Neural cell (in vitro differentiated cells): Measurements from ENCODE around the gene NDUFAF4.

Source experiments
- CTCF ChIP-seq: fragments of 450-650 bp; IDR thresholded peaks from 2 replicates; pipeline ENCODE4 v1.5.1; 2014; ENCODE audit warnings: antibody characterized with exemption, mild to moderate bottlenecking, moderate library complexity; ENCODE audit not compliant: poor library complexity, severe bottlenecking
- EP300 ChIP-seq: fragments of 450-650 bp; conservative IDR thresholded peaks from 2 replicates; pipeline ENCODE4 v1.6.1; 2014; ENCODE audit warnings: antibody characterized with exemption, mild to moderate bottlenecking, moderate library complexity; ENCODE audit not compliant: poor library complexity, severe bottlenecking
- EZH2 ChIP-seq: fragments of 200-600, 300-800 bp; shearing (Covaris generic), sonication (generic); IDR thresholded peaks from 2 replicates; pipeline ENCODE4 v1.6.1; 2014; ENCODE audit warnings: antibody characterized with exemption, low read length, borderline replicate concordance, mild to moderate bottlenecking; ENCODE audit not compliant: insufficient read depth, poor library complexity, severe bottlenecking
- POLR2AphosphoS5 ChIP-seq: IDR thresholded peaks from 2 replicates; pipeline ENCODE4 v1.6.1; 2012

- no peak for TF ChIP-seq EP300
- TF ChIP-seq CTCF, result no peak
- TF ChIP-seq EZH2, result no peak
- no peak for TF ChIP-seq POLR2AphosphoS5
Measured at GRCh38 chr6:96939007-96939805, 41.5 kb upstream of the NDUFAF4 start.
